IPS DF 6.9 (cell line): Measurements from ENCODE around the gene MAP3K7CL.

Source experiments
- DNase-seq: peaks from one replicate; pipeline ENCODE4 v3.0.0-alpha.2; 2013; ENCODE audit warnings: low read depth, low spot score
- H3K27ac ChIP-seq: one replicate; pipeline ENCODE4 v1.5.1; 2013; ENCODE audit warnings: low read length, control low read depth
- H3K27me3 ChIP-seq: 2 replicates; pipeline ENCODE4 v1.6.1; 2013; ENCODE audit warnings: mild to moderate bottlenecking, low read length; ENCODE audit not compliant: control insufficient read depth, insufficient read depth
- H3K36me3 ChIP-seq: 2 replicates; pipeline ENCODE4 v1.6.1; 2013; ENCODE audit warnings: low read length; ENCODE audit not compliant: control insufficient read depth, insufficient read depth
- H3K4me1 ChIP-seq: 2 replicates; pipeline ENCODE4 v1.6.1; 2013; ENCODE audit warnings: low read length; ENCODE audit not compliant: control insufficient read depth, insufficient read depth
- H3K4me3 ChIP-seq: 2 replicates; pipeline ENCODE4 v1.5.1; 2013; ENCODE audit warnings: mild to moderate bottlenecking, low read length
- H3K9me3 ChIP-seq: 2 replicates; pipeline ENCODE4 v1.6.1; 2013; ENCODE audit warnings: low read length, inconsistent platforms; ENCODE audit not compliant: control insufficient read depth, insufficient read depth
- WGBS: extraction: QIAGEN DNeasy Blood & Tissue Kit; methylation state at CpG from one replicate; pipeline ENCODE4 v1.1.7; 2013; ENCODE audit warnings: mixed read lengths, missing lambda C conversion rate; ENCODE audit not compliant: insufficient read length, insufficient coverage; 5-methylcytosine and 5-hydroxymethylcytosine counted together

Gene MAP3K7CL

GRCh38 chr21:29181799-29182470 is 51.5 kb downstream of the MAP3K7CL start:
- no peaks in the 10 kb centered on the region for H3K27me3 ChIP-seq
- no peak overlapping the region for H3K27ac ChIP-seq
- no peak for DNase-seq
- no peaks in the 10 kb centered on the region for H3K9me3 ChIP-seq
- H3K36me3 ChIP-seq: no peaks in the 10 kb centered on the region
- H3K4me3 ChIP-seq: no peak overlapping the region
- H3K4me1 ChIP-seq: no peaks in the 10 kb centered on the region; the same call in 1 of the 2 replicates
- WGBS: no CpG with 5 or more reads among the region's 9 CpGs

GRCh38 chr21:29182691-29183092 is 52.2 kb downstream of the MAP3K7CL start:
- no CpG with 5 or more reads among the region's 4 CpGs for WGBS
- Histone ChIP-seq H3K27me3 (no peaks in the 10 kb centered on the region), H3K4me3 (no peak overlapping the region), H3K4me1 (no peaks in the 10 kb centered on the region; the same call in 1 of the 2 replicates), H3K27ac (no peak overlapping the region), H3K9me3 (no peaks in the 10 kb centered on the region), H3K36me3 (no peaks in the 10 kb centered on the region)
- no peak for DNase-seq

- no peak overlapping the region for H3K4me3 ChIP-seq
- no peak overlapping the region for H3K27ac ChIP-seq
- no CpG with 5 or more reads among the region's 1 CpG for WGBS
- DNase-seq: no peak
- H3K4me1 ChIP-seq: no peaks in the 10 kb centered on the region; the same call in 1 of the 2 replicates
- no peaks in the 10 kb centered on the region for H3K9me3 ChIP-seq
- no peaks in the 10 kb centered on the region for H3K36me3 ChIP-seq
- no peaks in the 10 kb centered on the region for H3K27me3 ChIP-seq
Observed at GRCh38 chr21:29184037-29184436, 53.6 kb downstream of the MAP3K7CL start.

- no CpG with 5 or more reads among the region's 1 CpG for WGBS
- no peak for DNase-seq
- H3K4me1 ChIP-seq: no peaks in the 10 kb centered on the region; the same call in 1 of the 2 replicates
Observed at GRCh38 chr21:29185172-29185571, 54.7 kb downstream of the MAP3K7CL start.

GRCh38 chr21:29185633-29186032 is 55.2 kb downstream of the MAP3K7CL start:
- no peak for DNase-seq
- Histone ChIP-seq H3K9me3 (no peaks in the 10 kb centered on the region), H3K36me3 (no peaks in the 10 kb centered on the region), H3K4me1 (no peaks in the 10 kb centered on the region), H3K27me3 (no peaks in the 10 kb centered on the region), H3K4me3 (no peak overlapping the region), H3K27ac (no peak overlapping the region)
- no CpG with 5 or more reads among the region's 4 CpGs for WGBS

More at GRCh38 chr21:29185172-29185571, 54.7 kb downstream of the MAP3K7CL start:
- Histone ChIP-seq H3K27me3 (no peaks in the 10 kb centered on the region), H3K36me3 (no peaks in the 10 kb centered on the region), H3K9me3 (no peaks in the 10 kb centered on the region), H3K4me3 (no peak overlapping the region), H3K27ac (no peak overlapping the region)

- no peak overlapping the region for H3K27ac ChIP-seq
- H3K4me3 ChIP-seq: no peak overlapping the region
- H3K4me1 ChIP-seq: no peaks in the 10 kb centered on the region
Observed at GRCh38 chr21:29186246-29186645, 55.8 kb downstream of the MAP3K7CL start.

GRCh38 chr21:29187944-29188343 is 57.5 kb downstream of the MAP3K7CL start:
- no peak for DNase-seq
- no CpG with 5 or more reads among the region's 2 CpGs for WGBS
- no peaks in the 10 kb centered on the region for H3K27me3 ChIP-seq
- no peak overlapping the region for H3K4me3 ChIP-seq
- no peaks in the 10 kb centered on the region for H3K4me1 ChIP-seq
- H3K36me3 ChIP-seq: no peaks in the 10 kb centered on the region
- no peaks in the 10 kb centered on the region for H3K9me3 ChIP-seq
- no peak overlapping the region for H3K27ac ChIP-seq

More at GRCh38 chr21:29186246-29186645, 55.8 kb downstream of the MAP3K7CL start:
- DNase-seq: no peak
- Histone ChIP-seq H3K27me3 (no peaks in the 10 kb centered on the region), H3K36me3 (no peaks in the 10 kb centered on the region), H3K9me3 (no peaks in the 10 kb centered on the region)

- Histone ChIP-seq H3K9me3 (no peaks in the 10 kb centered on the region), H3K4me1 (no peaks in the 10 kb centered on the region), H3K36me3 (no peaks in the 10 kb centered on the region), H3K27ac (no peak overlapping the region), H3K4me3 (no peak overlapping the region), H3K27me3 (no peaks in the 10 kb centered on the region)
- no peak for DNase-seq
- no CpG with 5 or more reads among the region's 2 CpGs for WGBS
Observed at GRCh38 chr21:29189353-29189752, 58.9 kb downstream of the MAP3K7CL start.

- DNase-seq: no peak
- Histone ChIP-seq H3K27me3 (no peaks in the 10 kb centered on the region), H3K27ac (no peak overlapping the region), H3K9me3 (no peaks in the 10 kb centered on the region), H3K4me3 (no peak overlapping the region), H3K4me1 (no peaks in the 10 kb centered on the region), H3K36me3 (no peaks in the 10 kb centered on the region)
- no CpG with 5 or more reads among the region's 2 CpGs for WGBS
Observed at GRCh38 chr21:29190923-29191331, 60.5 kb downstream of the MAP3K7CL start.

- H3K36me3 ChIP-seq: no peaks in the 10 kb centered on the region
- H3K9me3 ChIP-seq: no peaks in the 10 kb centered on the region
- H3K4me3 ChIP-seq: no peak overlapping the region
- DNase-seq: no peak
- H3K27ac ChIP-seq: no peak overlapping the region
- no CpG with 5 or more reads among the region's 10 CpGs for WGBS
- no peaks in the 10 kb centered on the region for H3K27me3 ChIP-seq
- no peaks in the 10 kb centered on the region for H3K4me1 ChIP-seq
Observed at GRCh38 chr21:29193072-29193471, 62.6 kb downstream of the MAP3K7CL start.

- no peak overlapping the region for H3K4me3 ChIP-seq
- H3K9me3 ChIP-seq: no peaks in the 10 kb centered on the region
- no peaks in the 10 kb centered on the region for H3K4me1 ChIP-seq
- no CpG with 5 or more reads among the region's 6 CpGs for WGBS
- DNase-seq: no peak
- H3K27ac ChIP-seq: no peak overlapping the region
- H3K27me3 ChIP-seq: no peaks in the 10 kb centered on the region
- H3K36me3 ChIP-seq: no peaks in the 10 kb centered on the region
Observed at GRCh38 chr21:29193901-29194300, 63.5 kb downstream of the MAP3K7CL start.
